Fibroblast of lung (primary cell): ENCODE measurements around the gene WDR49. TPM values are rescaled to one million over a fixed set of nuclear protein-coding genes. Genes with fewer than 3 reads are reported as not detected.

Experiments used
- DNase-seq, 2 donors: peaks; one replicate each; pipeline versions ENCODE4 v3.0.0 to v3.0.0-alpha.2; 2010; ENCODE audit warnings: low read depth in 2 of 2
- H2AFZ ChIP-seq: 2 replicates; pipeline ENCODE4 v1.5.1; 2012; ENCODE audit warnings: low read length, control low read depth, inconsistent platforms
- H3K27ac ChIP-seq: 2 replicates; pipeline ENCODE4 v1.5.1; 2011; ENCODE audit warnings: low read length, control low read depth; ENCODE audit not compliant: insufficient read depth
- H3K27me3 ChIP-seq: 2 replicates; pipeline ENCODE4 v1.5.1; 2011; ENCODE audit warnings: mild to moderate bottlenecking, low read length; ENCODE audit not compliant: control insufficient read depth, insufficient read depth
- H3K36me3 ChIP-seq: 2 replicates; pipeline ENCODE4 v1.5.1; 2011; ENCODE audit warnings: low read length; ENCODE audit not compliant: control insufficient read depth, insufficient read depth
- H3K4me1 ChIP-seq: 2 replicates; pipeline ENCODE4 v1.5.1; 2011; ENCODE audit warnings: low read length; ENCODE audit not compliant: control insufficient read depth, insufficient read depth; ENCODE audit errors: extremely low read depth
- H3K4me2 ChIP-seq: 2 replicates; pipeline ENCODE4 v1.5.1; 2011; ENCODE audit warnings: low read length, control low read depth; ENCODE audit not compliant: insufficient read depth; ENCODE audit errors: extremely low read depth
- H3K4me3 ChIP-seq, 4 experiments: fragments of 200-600 bp in 1 of 4; sonication (generic) in 1 of 4; replicated peaks in 1 of 4; 2 replicates each; pipeline ENCODE4 v1.5.1; 2011 to 2016; ENCODE audit warnings: low read length in 4 of 4, low read depth in 3 of 4, mild to moderate bottlenecking in 3 of 4, control low read depth in 2 of 4, inconsistent platforms in 1 of 4, mixed read lengths in 1 of 4; ENCODE audit not compliant: insufficient read depth in 1 of 4; ENCODE audit errors: control extremely low read depth in 1 of 4
- H3K79me2 ChIP-seq: 2 replicates; pipeline ENCODE4 v1.5.1; 2012; ENCODE audit warnings: mild to moderate bottlenecking, low read length, inconsistent platforms; ENCODE audit not compliant: control insufficient read depth, insufficient read depth
- H3K9ac ChIP-seq: 2 replicates; pipeline ENCODE4 v1.5.1; 2011; ENCODE audit warnings: mild to moderate bottlenecking, low read length, control low read depth; ENCODE audit not compliant: insufficient read depth
- H3K9me3 ChIP-seq: 2 replicates; pipeline ENCODE4 v1.5.1; 2012; ENCODE audit warnings: low read depth, low read length; ENCODE audit not compliant: control insufficient read depth, insufficient read depth
- H4K20me1 ChIP-seq: 2 replicates; pipeline ENCODE4 v1.5.1; 2011; ENCODE audit warnings: low read length; ENCODE audit not compliant: control insufficient read depth, insufficient read depth; ENCODE audit errors: extremely low read depth
- EZH2 ChIP-seq: IDR thresholded peaks from 2 replicates; pipeline ENCODE4 v1.5.1; 2012; ENCODE audit warnings: low read length, control low read depth, mild to moderate bottlenecking; ENCODE audit errors: missing control alignments
- polyA plus RNA-seq, 2 donors: library from polyadenylated mRNA; depleted of rRNA in 1 of 2; stranded (reverse) in 1 of 2; unstranded in 1 of 2; fragments of >200 nt; gene quantifications; 2 replicates each; pipeline ENCODE4 v1.2.1, GENCODE V29; 2011 to 2012; ENCODE audit warnings: missing spikeins in 1 of 2
- total RNA-seq: library from RNA; depleted of rRNA; stranded (reverse); fragments of >200 nt; gene quantifications from 2 replicates; pipeline ENCODE4 v1.2.1, GENCODE V29; 2014
- TF ChIP-seq, protein P1 (sequence below), 2 donors: IDR thresholded peaks in 1 of 2; conservative IDR thresholded peaks in 1 of 2; 1 replicate in 1 of 2; 2 replicates in 1 of 2; pipeline ENCODE4 v1.5.1; 2011 to 2012; ENCODE audit warnings: low read length in 2 of 2, control low read depth in 1 of 2, inconsistent platforms in 1 of 2, low read depth in 1 of 2, mild to moderate bottlenecking in 1 of 2

The WDR49 gene
- total and polyA plus RNA-seq, 2 donors (not counting 1 experiment from before 2014, with no cell fraction given), result under 0.01 TPM; not detected in 1

GRCh38 chr3:167491621-167492020 lies 162.1 kb downstream of the WDR49 start:
- TF ChIP-seq EZH2, result no peak
- TF ChIP-seq, protein P1, sequence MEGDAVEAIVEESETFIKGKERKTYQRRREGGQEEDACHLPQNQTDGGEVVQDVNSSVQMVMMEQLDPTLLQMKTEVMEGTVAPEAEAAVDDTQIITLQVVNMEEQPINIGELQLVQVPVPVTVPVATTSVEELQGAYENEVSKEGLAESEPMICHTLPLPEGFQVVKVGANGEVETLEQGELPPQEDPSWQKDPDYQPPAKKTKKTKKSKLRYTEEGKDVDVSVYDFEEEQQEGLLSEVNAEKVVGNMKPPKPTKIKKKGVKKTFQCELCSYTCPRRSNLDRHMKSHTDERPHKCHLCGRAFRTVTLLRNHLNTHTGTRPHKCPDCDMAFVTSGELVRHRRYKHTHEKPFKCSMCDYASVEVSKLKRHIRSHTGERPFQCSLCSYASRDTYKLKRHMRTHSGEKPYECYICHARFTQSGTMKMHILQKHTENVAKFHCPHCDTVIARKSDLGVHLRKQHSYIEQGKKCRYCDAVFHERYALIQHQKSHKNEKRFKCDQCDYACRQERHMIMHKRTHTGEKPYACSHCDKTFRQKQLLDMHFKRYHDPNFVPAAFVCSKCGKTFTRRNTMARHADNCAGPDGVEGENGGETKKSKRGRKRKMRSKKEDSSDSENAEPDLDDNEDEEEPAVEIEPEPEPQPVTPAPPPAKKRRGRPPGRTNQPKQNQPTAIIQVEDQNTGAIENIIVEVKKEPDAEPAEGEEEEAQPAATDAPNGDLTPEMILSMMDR (conservative IDR thresholded peaks at IDR 0.05 in 1 of 2, IDR thresholded peaks at IDR 0.05 in 1 of 2; ENCODE audit: low read depth in 1 of 2, low read length in 2 of 2), result no peak

GRCh38 chr3:167489571-167489970 lies 164.2 kb downstream of the WDR49 start:
- TF ChIP-seq EZH2, result no peak
- TF ChIP-seq, protein P1 (conservative IDR thresholded peaks at IDR 0.05 in 1 of 2, IDR thresholded peaks at IDR 0.05 in 1 of 2; ENCODE audit: low read depth in 1 of 2, low read length in 2 of 2), result no peak
- H3K36me3 ChIP-seq, result no peaks in the 10 kb centered on the region
- no peak for DNase-seq
- no peaks in the 10 kb centered on the region for H3K27me3 ChIP-seq
- no peak overlapping the region for H2AFZ ChIP-seq
- H3K4me3 ChIP-seq, result no peak overlapping the region
- H3K9me3 ChIP-seq, result no peaks in the 10 kb centered on the region
- no peaks in the 10 kb centered on the region for H3K79me2 ChIP-seq
- H3K9ac ChIP-seq, result no peak overlapping the region
- H3K27ac ChIP-seq, result no peak overlapping the region
- no peak overlapping the region for H3K4me2 ChIP-seq
- no peaks in the 10 kb centered on the region for H3K4me1 ChIP-seq
- H4K20me1 ChIP-seq, result no peaks in the 10 kb centered on the region

More at GRCh38 chr3:167491621-167492020, 162.1 kb downstream of the WDR49 start:
- H4K20me1 ChIP-seq, result no peaks in the 10 kb centered on the region
- no peak overlapping the region for H3K4me2 ChIP-seq
- H3K27ac ChIP-seq, result no peak overlapping the region
- H3K36me3 ChIP-seq, result no peaks in the 10 kb centered on the region
- no peaks in the 10 kb centered on the region for H3K79me2 ChIP-seq
- H3K9me3 ChIP-seq, result no peaks in the 10 kb centered on the region
- H3K4me1 ChIP-seq, result no peaks in the 10 kb centered on the region
- no peak overlapping the region for H3K4me3 ChIP-seq
- no peaks in the 10 kb centered on the region for H3K27me3 ChIP-seq
- DNase-seq, result no peak
- H2AFZ ChIP-seq, result no peak overlapping the region
- no peak overlapping the region for H3K9ac ChIP-seq

DNA sequence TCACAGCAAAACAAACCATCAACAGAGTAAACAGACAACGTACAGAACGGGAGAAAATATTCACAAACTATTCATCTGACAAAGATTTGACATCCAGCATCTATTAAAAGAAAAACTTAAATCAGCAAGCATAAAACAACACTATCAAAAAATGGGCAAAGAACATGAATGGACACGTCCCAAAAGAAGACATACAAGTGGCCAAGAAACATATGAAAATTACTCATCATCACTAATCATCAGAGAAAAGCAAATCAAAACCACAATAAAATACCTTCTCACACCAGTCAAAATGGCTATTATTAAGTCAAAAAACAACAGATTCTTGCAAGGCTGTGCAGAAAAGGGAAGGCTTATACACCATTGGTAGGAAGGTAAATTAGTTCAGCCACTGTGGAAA lies 166.2 kb downstream of the WDR49 start:
- Histone ChIP-seq H3K4me1 (no peaks in the 10 kb centered on the region), H3K9me3 (no peaks in the 10 kb centered on the region), H3K4me2 (no peak overlapping the region), H3K79me2 (no peaks in the 10 kb centered on the region), H3K27me3 (no peaks in the 10 kb centered on the region), H2AFZ (no peak overlapping the region), H3K36me3 (no peaks in the 10 kb centered on the region), H3K9ac (no peak overlapping the region), H4K20me1 (no peaks in the 10 kb centered on the region), H3K4me3 (no peak overlapping the region), H3K27ac (no peak overlapping the region)
- DNase-seq, result no peak
- no peak for TF ChIP-seq EZH2
- TF ChIP-seq, protein P1 (conservative IDR thresholded peaks at IDR 0.05 in 1 of 2, IDR thresholded peaks at IDR 0.05 in 1 of 2; ENCODE audit: low read depth in 1 of 2, low read length in 2 of 2), result no peak
